ENCODE measurements around the gene EIF5B. TPM values are rescaled to one million over a fixed set of nuclear protein-coding genes. Genes with fewer than 3 reads are reported as not detected.

The EIF5B gene
- total and polyA plus RNA-seq, 2 of the 8 experiments (the other 6 are each of a cell fraction or from before 2014, with no cell fraction given), result 10.7 to 64.5 TPM

GRCh38 chr2:99404039-99404796, 67.0 kb downstream of the EIF5B start (continued):
- TF ChIP-seq SRF (IDR thresholded peaks at IDR 0.05; ENCODE audit: low read depth, low read length) (no peak), PHF8 (conservative IDR thresholded peaks at IDR 0.05; ENCODE audit: low read depth, low read length) (no peak), POLR2AphosphoS5 (IDR thresholded peaks at IDR 0.05; ENCODE audit: low read depth, low read length) (no peak; the same call in 1 of the 2 replicates), GABPA (IDR thresholded peaks at IDR 0.05; ENCODE audit: borderline replicate concordance, insufficient read depth, low read length) (no peak)

All from H1 (cell line).